ENCODE measurements around the gene S1PR4. TPM values are rescaled to one million over a fixed set of nuclear protein-coding genes. Genes with fewer than 3 reads are reported as not detected.

S1PR4 gene
- total RNA-seq, 2 donors from 2014 or later = not detected

DNA sequence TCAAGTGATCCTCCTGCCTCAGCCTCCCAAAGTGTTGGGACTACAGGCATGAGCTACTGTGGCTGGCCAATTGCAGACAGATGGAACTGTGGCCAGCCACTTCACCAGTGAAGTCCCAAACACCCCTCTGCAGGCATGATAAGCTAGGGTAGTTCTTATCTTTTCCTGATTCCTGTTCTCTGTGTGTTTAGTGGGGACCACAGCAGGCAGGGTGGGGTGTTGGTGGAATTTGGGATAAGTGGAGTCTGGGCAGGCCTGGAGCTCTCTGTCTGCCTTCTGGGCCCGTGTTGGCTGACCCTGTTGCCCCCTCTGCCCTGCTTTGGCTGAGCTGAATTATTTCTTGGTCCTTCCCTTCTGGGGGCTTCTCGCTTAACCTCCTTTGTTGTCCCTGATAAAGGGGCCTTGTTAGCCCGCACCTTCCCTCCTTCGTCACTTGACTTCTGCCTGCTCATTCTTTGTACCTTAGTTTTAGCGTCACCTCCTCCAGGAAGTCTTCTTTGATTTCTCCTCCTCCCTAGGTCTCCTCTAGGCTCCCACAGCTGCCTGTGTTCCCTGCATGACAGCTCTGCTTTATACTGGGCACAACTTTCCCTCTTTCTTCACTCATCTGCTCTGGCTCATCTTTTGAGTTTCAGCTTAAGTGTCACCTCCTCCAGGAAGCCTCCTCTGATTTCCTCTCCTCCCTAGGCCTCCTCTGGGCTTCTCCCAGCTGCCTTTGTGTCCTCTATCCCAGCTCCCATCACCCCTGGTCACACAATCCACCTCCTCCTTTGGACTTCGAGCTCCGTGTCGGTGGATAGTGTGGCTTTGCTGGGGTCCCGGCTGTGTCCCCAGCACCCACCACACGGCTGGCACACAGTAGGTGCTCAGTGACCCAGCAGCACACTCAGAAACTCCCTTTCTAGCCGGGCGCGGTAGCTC is 5.4 kb downstream of the S1PR4 start:
- TF ChIP-seq, protein P1, sequence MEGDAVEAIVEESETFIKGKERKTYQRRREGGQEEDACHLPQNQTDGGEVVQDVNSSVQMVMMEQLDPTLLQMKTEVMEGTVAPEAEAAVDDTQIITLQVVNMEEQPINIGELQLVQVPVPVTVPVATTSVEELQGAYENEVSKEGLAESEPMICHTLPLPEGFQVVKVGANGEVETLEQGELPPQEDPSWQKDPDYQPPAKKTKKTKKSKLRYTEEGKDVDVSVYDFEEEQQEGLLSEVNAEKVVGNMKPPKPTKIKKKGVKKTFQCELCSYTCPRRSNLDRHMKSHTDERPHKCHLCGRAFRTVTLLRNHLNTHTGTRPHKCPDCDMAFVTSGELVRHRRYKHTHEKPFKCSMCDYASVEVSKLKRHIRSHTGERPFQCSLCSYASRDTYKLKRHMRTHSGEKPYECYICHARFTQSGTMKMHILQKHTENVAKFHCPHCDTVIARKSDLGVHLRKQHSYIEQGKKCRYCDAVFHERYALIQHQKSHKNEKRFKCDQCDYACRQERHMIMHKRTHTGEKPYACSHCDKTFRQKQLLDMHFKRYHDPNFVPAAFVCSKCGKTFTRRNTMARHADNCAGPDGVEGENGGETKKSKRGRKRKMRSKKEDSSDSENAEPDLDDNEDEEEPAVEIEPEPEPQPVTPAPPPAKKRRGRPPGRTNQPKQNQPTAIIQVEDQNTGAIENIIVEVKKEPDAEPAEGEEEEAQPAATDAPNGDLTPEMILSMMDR (conservative IDR thresholded peaks at IDR 0.05) = no peak
- no peak overlapping the region for H3K27ac ChIP-seq (ENCODE audit: low read depth, low read length)
- Mint-ChIP-seq H3K9me3 (no peaks in the 10 kb centered on the region), H3K27me3 (ENCODE audit: insufficient read depth) (no peaks in the 10 kb centered on the region), H3K4me1 (peaks cover 7% of the 10 kb centered on the region), H3K4me3 (no peak overlapping the region), H3K27ac (no peak overlapping the region), H3K36me3 (ENCODE audit: low read depth) (peaks cover 4% of the 10 kb centered on the region)
- no peaks in the 10 kb centered on the region for H3K4me1 ChIP-seq (ENCODE audit: control insufficient read depth, insufficient read depth, low read length)
- peaks cover 4% of the 10 kb centered on the region for H3K36me3 ChIP-seq (ENCODE audit: control insufficient read depth, insufficient read depth, low read length)
- no peaks in the 10 kb centered on the region for H3K9me3 ChIP-seq (ENCODE audit: control insufficient read depth, low read length)
- WGBS, 2 experiments (ENCODE audit: insufficient coverage in 1 of 2, insufficient read length in 1 of 2) = 87 to 91% methylated on average over 13 of the region's 13 CpGs
- H3K27me3 ChIP-seq (ENCODE audit: control insufficient read depth, insufficient read depth, low read length, poor library complexity, severe bottlenecking) = no peaks in the 10 kb centered on the region
- H3K9ac ChIP-seq (ENCODE audit: extremely low read depth, low read length, poor library complexity, severe bottlenecking) = no peak overlapping the region
- no peak overlapping the region for H3K4me3 ChIP-seq (ENCODE audit: low read length)
- DNase-seq = no peak

DNA sequence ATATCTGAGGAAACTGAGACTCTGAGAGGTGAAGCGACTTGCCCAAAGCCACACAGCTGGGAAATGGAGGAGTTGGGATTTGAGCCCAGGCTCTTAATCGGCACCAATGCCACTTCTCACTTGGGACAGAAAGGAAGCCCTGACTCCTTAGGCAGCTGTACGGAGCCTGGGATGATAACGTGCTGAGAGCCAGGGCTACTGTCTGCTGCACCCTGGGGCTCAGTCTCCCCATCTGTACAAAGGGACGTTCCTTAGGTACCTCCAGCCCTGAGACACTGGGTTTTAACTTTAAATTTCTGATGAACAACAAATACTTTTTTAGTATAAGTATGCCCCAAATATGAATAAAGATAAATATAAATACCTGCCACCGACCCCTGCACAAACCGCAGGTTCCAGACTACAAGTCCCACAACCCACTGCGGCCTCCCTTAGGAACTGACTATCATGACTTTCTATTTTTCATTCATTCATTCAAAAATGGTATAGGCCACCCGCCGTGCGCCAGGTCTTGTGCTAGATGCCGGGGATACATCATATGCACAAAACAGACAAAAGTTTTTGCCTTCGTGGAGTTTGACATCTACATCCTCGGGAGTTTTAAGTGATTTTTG is 6.4 kb downstream of the S1PR4 start:
- Histone ChIP-seq H3K27ac (ENCODE audit: low read depth, low read length) (peak overlapping the region; percentile 45), H3K27me3 (ENCODE audit: control insufficient read depth, insufficient read depth, low read length, poor library complexity, severe bottlenecking) (no peaks in the 10 kb centered on the region)
- peaks cover 7% of the 10 kb centered on the region for H3K36me3 Mint-ChIP-seq (ENCODE audit: low read depth)

DNA sequence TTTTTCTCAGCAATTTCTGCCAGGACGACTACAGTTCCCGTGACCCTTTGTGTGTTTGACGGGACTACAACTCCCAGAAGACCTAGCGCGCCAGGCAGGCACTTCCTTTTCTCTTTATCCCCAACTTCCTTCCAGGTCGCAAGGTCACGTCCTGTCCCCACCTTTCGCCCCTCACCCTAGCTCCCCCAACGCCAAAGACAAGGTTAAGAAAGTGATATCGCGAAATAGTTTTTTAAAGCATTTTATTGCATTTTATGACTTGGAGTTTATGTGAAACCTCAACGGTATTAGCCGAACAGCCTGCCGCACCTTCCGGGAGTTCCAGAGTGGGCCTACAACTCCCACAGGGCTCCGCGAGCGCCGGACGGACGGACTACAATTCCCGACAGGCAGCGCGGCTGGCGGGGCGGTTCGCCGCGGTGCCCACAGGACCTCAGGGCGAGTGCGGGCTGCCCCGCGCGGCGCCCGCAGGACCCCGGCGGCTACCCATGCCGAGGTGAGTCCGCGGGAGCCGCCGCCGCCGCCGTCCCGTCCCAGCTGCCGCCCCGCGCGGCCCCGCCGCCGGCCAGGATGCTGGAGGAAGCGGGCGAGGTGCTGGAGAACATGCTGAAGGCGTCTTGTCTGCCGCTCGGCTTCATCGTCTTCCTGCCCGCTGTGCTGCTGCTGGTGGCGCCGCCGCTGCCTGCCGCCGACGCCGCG is 7.0 kb downstream of the S1PR4 start, which contains the start of gene NCLN:
Gene NCLN, plus strand, starts transcription at position 470 of the 699 bp plus-strand sequence. Its CDS starts 101 bp downstream, at position 571.
- Histone ChIP-seq H3K27me3 (ENCODE audit: control insufficient read depth, insufficient read depth, low read length, poor library complexity, severe bottlenecking) (no peaks in the 10 kb centered on the region), H3K27ac (ENCODE audit: low read depth, low read length) (peak within 1 kb of the TSS; percentile 45), H3K4me1 (ENCODE audit: control insufficient read depth, insufficient read depth, low read length) (no peaks in the 10 kb centered on the region), H3K36me3 (ENCODE audit: control insufficient read depth, insufficient read depth, low read length) (peaks cover 10% of the 10 kb centered on the region), H3K4me3 (ENCODE audit: low read length) (peak within 1 kb of the TSS; percentile 98), H3K9me3 (ENCODE audit: control insufficient read depth, low read length) (no peaks in the 10 kb centered on the region), H3K9ac (ENCODE audit: extremely low read depth, low read length, poor library complexity, severe bottlenecking) (peak within 1 kb of the TSS; percentile 78)
- H3K9me3 Mint-ChIP-seq = no peaks in the 10 kb centered on the region
- TF ChIP-seq, protein P1 (conservative IDR thresholded peaks at IDR 0.05) = no peak
- H3K4me3 Mint-ChIP-seq = peak within 1 kb of the TSS; percentile 95
- WGBS, 2 experiments (ENCODE audit: insufficient coverage in 1 of 2, insufficient read length in 1 of 2) = 0% methylated on average over 19 to 69 of the region's 69 CpGs
- H3K36me3 Mint-ChIP-seq (ENCODE audit: low read depth) = peaks cover 7% of the 10 kb centered on the region
- H3K27me3 Mint-ChIP-seq (ENCODE audit: insufficient read depth) = no peaks in the 10 kb centered on the region
- DNase-seq = peak; percentile 97
- peak within 1 kb of the TSS; percentile 98 for H3K27ac Mint-ChIP-seq
- peaks cover 7% of the 10 kb centered on the region for H3K4me1 Mint-ChIP-seq

More for the DNA sequence above, 6.4 kb downstream of the S1PR4 start:
- Mint-ChIP-seq H3K27me3 (ENCODE audit: insufficient read depth) (no peaks in the 10 kb centered on the region), H3K4me1 (peaks cover 7% of the 10 kb centered on the region), H3K27ac (peak overlapping the region; percentile 98), H3K4me3 (peak overlapping the region; percentile 95), H3K9me3 (no peaks in the 10 kb centered on the region)
- TF ChIP-seq, protein P1 (conservative IDR thresholded peaks at IDR 0.05) = no peak
- 22 to 40% methylated on average over 6 to 14 of the region's 14 CpGs for WGBS, 2 experiments (ENCODE audit: insufficient coverage in 1 of 2, insufficient read length in 1 of 2)
- no peak for DNase-seq
- H3K9ac ChIP-seq (ENCODE audit: extremely low read depth, low read length, poor library complexity, severe bottlenecking) = peak overlapping the region; percentile 53
- H3K4me1 ChIP-seq (ENCODE audit: control insufficient read depth, insufficient read depth, low read length) = no peaks in the 10 kb centered on the region
- H3K9me3 ChIP-seq (ENCODE audit: control insufficient read depth, low read length) = no peaks in the 10 kb centered on the region
- peak overlapping the region; percentile 98 for H3K4me3 ChIP-seq (ENCODE audit: low read length)
- peaks cover 10% of the 10 kb centered on the region for H3K36me3 ChIP-seq (ENCODE audit: control insufficient read depth, insufficient read depth, low read length)

All from endodermal cell (in vitro differentiated cells).